NCI-H2227 treated with DMSO at 0.1 percent for 48 hours (cell line): ENCODE data around the gene SMIM22.
A peak's percentile ranks its signal among the peaks of the same experiment; 100 is the strongest.
"Not testable (repeated sequence)": the region's sequence is repeated elsewhere in the genome, so short reads cannot be mapped to it uniquely, and the experiment has no call there.

Source experiments
- DNase-seq: peaks from one replicate; lab custom pipeline; 2025; lab: John Stamatoyannopoulos, UW

The SMIM22 gene

GRCh38 chr16:4768549-4769305 lies 26.4 kb upstream of the SMIM22 start:
- peak; percentile 96 for DNase-seq

- no peak for DNase-seq
Measured at GRCh38 chr16:4769306-4769638, 25.9 kb upstream of the SMIM22 start.

- DNase-seq: no peak
Measured at GRCh38 chr16:4771646-4772045, 23.5 kb upstream of the SMIM22 start.

GRCh38 chr16:4772351-4772750 lies 22.8 kb upstream of the SMIM22 start:
- no peak for DNase-seq

- no peak for DNase-seq
Measured at GRCh38 chr16:4775005-4775404, 20.2 kb upstream of the SMIM22 start.

- DNase-seq: no peak
Measured at GRCh38 chr16:4776141-4776705, 18.9 kb upstream of the SMIM22 start.

- DNase-seq: no peak
Measured at GRCh38 chr16:4777339-4778049, 17.7 kb upstream of the SMIM22 start.

- no peak for DNase-seq
Measured at GRCh38 chr16:4778050-4778392, 17.1 kb upstream of the SMIM22 start.

- DNase-seq: no peak
Measured at GRCh38 chr16:4780235-4780634, 14.9 kb upstream of the SMIM22 start.

- DNase-seq: no peak
Measured at GRCh38 chr16:4783251-4783950, 11.8 kb upstream of the SMIM22 start.

GRCh38 chr16:4783951-4784336 lies 11.2 kb upstream of the SMIM22 start:
- no peak for DNase-seq

- not testable (repeated sequence) for DNase-seq
Measured at GRCh38 chr16:4784444-4784987, 10.7 kb upstream of the SMIM22 start.

- no peak for DNase-seq
Measured at GRCh38 chr16:4785758-4786433, 9.3 kb upstream of the SMIM22 start.

- DNase-seq: no peak
Measured at GRCh38 chr16:4787068-4787467, 8.1 kb upstream of the SMIM22 start.

- DNase-seq: no peak
Measured at GRCh38 chr16:4787627-4788482, 7.3 kb upstream of the SMIM22 start, which contains the start of gene SEPTIN12. Gene SEPTIN12 (minus strand): TSS chr16:4788345. CDS start chr16:4787645, 700 bp downstream.

GRCh38 chr16:4788489-4788889 lies 6.7 kb upstream of the SMIM22 start:
- no peak for DNase-seq

- no peak for DNase-seq
Measured at GRCh38 chr16:4788910-4789309, 6.3 kb upstream of the SMIM22 start.

GRCh38 chr16:4790261-4790660 lies 4.9 kb upstream of the SMIM22 start:
- no peak for DNase-seq

- no peak for DNase-seq
Measured at GRCh38 chr16:4790871-4791270, 4.3 kb upstream of the SMIM22 start.

GRCh38 chr16:4792951-4793513 lies 2.1 kb upstream of the SMIM22 start:
- DNase-seq: no peak
